K562 (cell line): ENCODE data around the gene NDUFS8. TPM values are rescaled to one million over a fixed set of nuclear protein-coding genes. Genes with fewer than 3 reads are reported as not detected.

Experiments
- CBX8 ChIP-seq: fragments of 200-600 bp; sonication (generic); IDR thresholded peaks from 2 replicates; pipeline ENCODE4 v1.6.1; 2012; ENCODE audit warnings: borderline replicate concordance, mixed run types, low read depth, mild to moderate bottlenecking, moderate library complexity, mixed read lengths, low read length, control low read depth, inconsistent platforms; ENCODE audit not compliant: poor library complexity, severe bottlenecking; ENCODE audit errors: extremely low read depth
- CC2D1A ChIP-seq: fragments of 450-650 bp; IDR thresholded peaks from 2 replicates; pipeline ENCODE4 v1.6.1; 2017; ENCODE audit warnings: mild to moderate bottlenecking
- CEBPZ ChIP-seq: fragments of 150-350 bp; IDR thresholded peaks from 2 replicates; pipeline ENCODE4 v1.6.1; 2014; ENCODE audit warnings: low read depth, mild to moderate bottlenecking, low read length, borderline replicate concordance
- CGGBP1 ChIP-seq: fragments of 250-450 bp; sonication (Bioruptor Pico); IDR thresholded peaks from 2 replicates; pipeline ENCODE4 v1.9.0; 2021; ENCODE audit warnings: mild to moderate bottlenecking
- CREM ChIP-seq: IDR thresholded peaks from 2 replicates; pipeline ENCODE4 v1.6.1; 2014; ENCODE audit warnings: antibody characterized with exemption, low read depth
- HMG20A ChIP-seq: fragments of 450-650 bp; formaldehyde crosslinking; conservative IDR thresholded peaks from 2 replicates; pipeline ENCODE4 v1.4.0; 2020; ENCODE audit warnings: mild to moderate bottlenecking, mixed read lengths
- NCOA2 ChIP-seq, 2 experiments: fragments of 450-650 bp; IDR thresholded peaks; 2 replicates each; pipeline ENCODE4 v1.6.1; 2018; ENCODE audit warnings: mild to moderate bottlenecking in 2 of 2, moderate library complexity in 1 of 2; ENCODE audit not compliant: partially characterized antibody in 2 of 2
- NR1H2 ChIP-seq: sonication (generic); formaldehyde crosslinking; IDR thresholded peaks from 2 replicates; pipeline ENCODE4 v1.4.0; 2020; ENCODE audit warnings: mild to moderate bottlenecking, missing genetic modification reagents
- RBFOX2 ChIP-seq: fragments of 200-400 bp; formaldehyde crosslinking; IDR thresholded peaks from 2 replicates; pipeline ENCODE4 v1.6.1; 2017; ENCODE audit warnings: low read depth, mild to moderate bottlenecking, low read length, moderate library complexity
- RHOXF2B ChIP-seq: fragments of 250-450 bp; sonication (Bioruptor Pico); conservative IDR thresholded peaks from 2 replicates; pipeline ENCODE4 v1.5.1; 2021
- SIRT6 ChIP-seq: IDR thresholded peaks from one replicate; pipeline ENCODE4 v1.6.1; 2012; ENCODE audit warnings: low read depth, mild to moderate bottlenecking, control low read depth, inconsistent platforms, low read length, moderate library complexity
- SMARCE1 ChIP-seq: fragments of 450-650 bp; IDR thresholded peaks from 2 replicates; pipeline ENCODE4 v1.7.1; 2016; ENCODE audit warnings: mild to moderate bottlenecking
- WHSC1 ChIP-seq: IDR thresholded peaks from one replicate; pipeline ENCODE4 v1.6.1; 2012; ENCODE audit warnings: low read length, control low read depth, inconsistent platforms
- ZBTB40 ChIP-seq, 2 experiments: fragments of 450-650 bp in 1 of 2; sonication (generic) in 1 of 2; formaldehyde crosslinking in 1 of 2; IDR thresholded peaks; 2 replicates each; pipeline versions ENCODE4 v1.7.1 to v1.9.0; 2016 to 2022; ENCODE audit warnings: inconsistent platforms in 1 of 2, mild to moderate bottlenecking in 1 of 2, missing genetic modification reagents in 1 of 2
- polyA plus RNA-seq, 8 experiments: library from polyadenylated mRNA; depleted of rRNA in 4 of 8; stranded (reverse) in 5 of 8; unstranded in 3 of 8; fragments of >200 nt; fragmentation: Nextera tagmentation in 2 of 8; fragmentation: Illumina TruSeq in 1 of 8; extraction: Ambion mirVana in 2 of 8; extraction: Trizol in 1 of 8; gene quantifications; 2 replicates each; pipeline versions ENCODE4 v1.2.1 to v1.2.3, GENCODE V29; 2011 to 2014; ENCODE audit warnings: inconsistent platforms in 1 of 8, missing spikeins in 1 of 8
- total RNA-seq, 7 experiments: library from RNA; depleted of rRNA in 6 of 7; stranded (reverse); fragments of >200 nt in 6 of 7; fragmentation: Illumina TruSeq in 2 of 7; extraction: Trizol in 2 of 7; gene quantifications; 2 replicates each; pipeline versions ENCODE4 v1.2.1 to v1.2.3, GENCODE V29; 2011 to 2021; ENCODE audit warnings: low replicate concordance in 1 of 7

NDUFS8 gene
- total and polyA plus RNA-seq, 9 of the 15 experiments (the other 6 are each of a cell fraction or from before 2014, with no cell fraction given) = 36.5 to 351 (median 101) TPM

- TF ChIP-seq NCOA2 (IDR thresholded peaks at IDR 0.05; ENCODE audit: partially characterized antibody in 2 of 2) (no peak), SIRT6 (no peak), NR1H2 (CRISPR knock-in tag) (no peak), CGGBP1 (no peak), SMARCE1 (no peak), CEBPZ (no peak), ZBTB40 (IDR thresholded peaks at IDR 0.05) (no peak; the same call in 1 of the 2 replicates), ZBTB40 (CRISPR knock-in tag; IDR thresholded peaks at IDR 0.05) (no peak), CBX8 (no peak), CREM (no peak; the same call in 1 of the 2 replicates), CC2D1A (no peak), HMG20A (CRISPR knock-in tag) (no peak), RHOXF2B (CRISPR knock-in tag) (no peak), RBFOX2 (peak; percentile 70), WHSC1 (no peak)
Observed at GRCh38 chr11:68040101-68040956, 9.8 kb downstream of the NDUFS8 start (continued).
